CD4-positive, alpha-beta T cell (primary cell): ENCODE results near the gene NDUFAF3. TPM values are rescaled to one million over a fixed set of nuclear protein-coding genes. Genes with fewer than 3 reads are reported as not detected.
A peak's percentile ranks its signal among the peaks of the same experiment; 100 is the strongest.

Experiments used
- ATAC-seq: fragments of 200-7000 bp; cut with Tn5 transposase; one replicate; pipeline ENCODE4 v1.10.0; 2022; ENCODE audit warnings: mild to moderate bottlenecking; ENCODE audit not compliant: poor library complexity
- CTCF ChIA-PET: fragments of 350-600 bp; sonication (Branson Sonifier 250); formaldehyde crosslinking; loops from one replicate; lab custom pipeline; 2021; ENCODE audit warnings: antibody characterized with exemption, inconsistent platforms; lab: Charles Lee
- POLR2A ChIA-PET: fragments of 350-600 bp; sonication (Branson Sonifier 250); formaldehyde crosslinking; loops from one replicate; lab custom pipeline; 2021; ENCODE audit warnings: antibody characterized with exemption, inconsistent platforms; lab: Charles Lee
- DNase-seq, 14 experiments: peaks; one replicate each; pipeline ENCODE4 v3.0.0-alpha.2; 2013 to 2020; ENCODE audit warnings: mixed read lengths in 2 of 14
- H3K27ac ChIP-seq, 2 donors: one replicate each; pipeline versions ENCODE4 v1.5.1 to v1.7.0; 2013; ENCODE audit warnings: low read length in 2 of 2, low read depth in 1 of 2, mild to moderate bottlenecking in 1 of 2
- H3K27me3 ChIP-seq, 2 experiments: 1 replicate in 1 of 2; 2 replicates in 1 of 2; pipeline versions ENCODE4 v1.6.1 to v1.7.0; 2013; ENCODE audit warnings: low read length in 2 of 2, control low read depth in 1 of 2, mild to moderate bottlenecking in 1 of 2, moderate library complexity in 1 of 2; ENCODE audit not compliant: insufficient read depth in 2 of 2, control insufficient read depth in 1 of 2
- H3K36me3 ChIP-seq: one replicate; pipeline ENCODE4 v1.6.1; 2013; ENCODE audit warnings: low read length, control low read depth; ENCODE audit not compliant: insufficient read depth
- H3K4me1 ChIP-seq: one replicate; pipeline ENCODE4 v1.6.1; 2013; ENCODE audit warnings: low read length, control low read depth; ENCODE audit not compliant: insufficient read depth
- H3K4me3 ChIP-seq: one replicate; pipeline ENCODE4 v1.5.1; 2013; ENCODE audit warnings: mild to moderate bottlenecking, low read length, moderate library complexity
- H3K9me3 ChIP-seq, 2 experiments: 1 replicate in 1 of 2; 2 replicates in 1 of 2; pipeline versions ENCODE4 v1.6.1 to v1.7.0; 2013; ENCODE audit warnings: low read length in 2 of 2, mild to moderate bottlenecking in 2 of 2, control low read depth in 1 of 2, moderate library complexity in 1 of 2; ENCODE audit not compliant: control insufficient read depth in 1 of 2, insufficient read depth in 1 of 2
- H3K27ac Mint-ChIP-seq: one replicate; pipeline ENCODE4 v1.8.0; 2020; ENCODE audit warnings: mixed read lengths
- H3K27me3 Mint-ChIP-seq: one replicate; pipeline ENCODE4 v1.8.0; 2021; ENCODE audit warnings: mixed read lengths
- H3K36me3 Mint-ChIP-seq: one replicate; pipeline ENCODE4 v1.8.0; 2021; ENCODE audit warnings: low read depth, mixed read lengths
- H3K4me1 Mint-ChIP-seq: one replicate; pipeline ENCODE4 v1.8.0; 2021; ENCODE audit warnings: low read depth, mixed read lengths
- H3K4me3 Mint-ChIP-seq: one replicate; pipeline ENCODE4 v1.8.0; 2020; ENCODE audit warnings: mild to moderate bottlenecking, mixed read lengths
- H3K9me3 Mint-ChIP-seq: one replicate; pipeline ENCODE4 v1.8.0; 2020; ENCODE audit warnings: mixed read lengths
- intact Hi-C, 2 experiments: fragments of 100-400 bp; cut with DNase I in 1 of 2; cut with micrococcal nuclease in 1 of 2; formaldehyde crosslinking; loops; one replicate each; pipeline versions ENCODE4 v1.15.1 to v1.9.0; 2023 to 2025; cut with DNase I, micrococcal nuclease
- total RNA-seq, 174 experiments: library from RNA in 2 of 174; stranded (reverse) in 2 of 174; gene quantifications; one replicate each; pipeline ENCODE4 v1.2.3 and lab custom pipeline; 2021 to 2026
- TF ChIP-seq, protein P1 (sequence below): fragments of 200-600 bp; IDR thresholded peaks from one replicate; pipeline ENCODE4 v1.8.0; 2022; ENCODE audit warnings: antibody characterized with exemption, mild to moderate bottlenecking

NDUFAF3 gene
- total RNA-seq, 2 experiments from 2014 or later: 52.7 to 53.2 TPM

- H3K4me1 Mint-ChIP-seq: peaks cover 41% of the 10 kb centered on the region
- ATAC-seq (no peak), DNase-seq (no peak)
- H3K9me3 Mint-ChIP-seq: no peaks in the 10 kb centered on the region
- H3K36me3 ChIP-seq: peaks cover 72% of the 10 kb centered on the region
- H3K9me3 ChIP-seq: no peaks in the 10 kb centered on the region
- H3K27ac ChIP-seq: peak overlapping the region in 1 of 2 donors; percentile 32
- peaks cover 86% of the 10 kb centered on the region for H3K36me3 Mint-ChIP-seq
- H3K27ac Mint-ChIP-seq: peak overlapping the region; percentile 93
- no peak overlapping the region for H3K4me3 ChIP-seq
- no peaks in the 10 kb centered on the region for H3K27me3 ChIP-seq
- TF ChIP-seq, protein P1, sequence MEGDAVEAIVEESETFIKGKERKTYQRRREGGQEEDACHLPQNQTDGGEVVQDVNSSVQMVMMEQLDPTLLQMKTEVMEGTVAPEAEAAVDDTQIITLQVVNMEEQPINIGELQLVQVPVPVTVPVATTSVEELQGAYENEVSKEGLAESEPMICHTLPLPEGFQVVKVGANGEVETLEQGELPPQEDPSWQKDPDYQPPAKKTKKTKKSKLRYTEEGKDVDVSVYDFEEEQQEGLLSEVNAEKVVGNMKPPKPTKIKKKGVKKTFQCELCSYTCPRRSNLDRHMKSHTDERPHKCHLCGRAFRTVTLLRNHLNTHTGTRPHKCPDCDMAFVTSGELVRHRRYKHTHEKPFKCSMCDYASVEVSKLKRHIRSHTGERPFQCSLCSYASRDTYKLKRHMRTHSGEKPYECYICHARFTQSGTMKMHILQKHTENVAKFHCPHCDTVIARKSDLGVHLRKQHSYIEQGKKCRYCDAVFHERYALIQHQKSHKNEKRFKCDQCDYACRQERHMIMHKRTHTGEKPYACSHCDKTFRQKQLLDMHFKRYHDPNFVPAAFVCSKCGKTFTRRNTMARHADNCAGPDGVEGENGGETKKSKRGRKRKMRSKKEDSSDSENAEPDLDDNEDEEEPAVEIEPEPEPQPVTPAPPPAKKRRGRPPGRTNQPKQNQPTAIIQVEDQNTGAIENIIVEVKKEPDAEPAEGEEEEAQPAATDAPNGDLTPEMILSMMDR: no peak
- intact Hi-C loops: loop anchor here (2.0 to 10.0 kb wide), 4 partner anchors 39 to 907 kb away; partner anchors contain the start of genes APEH (in 1 of the 2) and IP6K2 (in 1 of the 2)
- ChIA-PET POLR2A (interaction anchor here (2.2 to 12.0 kb wide), 3 partner anchors 10 to 66 kb away, joined by 23 to 331 read pairs (median 42); partner anchors contain the start of genes DALRD3, QRICH1 and WDR6), CTCF (interaction anchor here (2.2 kb wide), 1 partner anchor 40 kb away, joined by 29 read pairs; no protein-coding TSS in a partner anchor)
- H3K4me1 ChIP-seq: peaks cover 47% of the 10 kb centered on the region
- peak overlapping the region; percentile 88 for H3K4me3 Mint-ChIP-seq
- H3K27me3 Mint-ChIP-seq: no peaks in the 10 kb centered on the region
These were observed 5.7 kb downstream of the NDUFAF3 start for GRCh38 chr3:49027634-49028033.

DNA sequence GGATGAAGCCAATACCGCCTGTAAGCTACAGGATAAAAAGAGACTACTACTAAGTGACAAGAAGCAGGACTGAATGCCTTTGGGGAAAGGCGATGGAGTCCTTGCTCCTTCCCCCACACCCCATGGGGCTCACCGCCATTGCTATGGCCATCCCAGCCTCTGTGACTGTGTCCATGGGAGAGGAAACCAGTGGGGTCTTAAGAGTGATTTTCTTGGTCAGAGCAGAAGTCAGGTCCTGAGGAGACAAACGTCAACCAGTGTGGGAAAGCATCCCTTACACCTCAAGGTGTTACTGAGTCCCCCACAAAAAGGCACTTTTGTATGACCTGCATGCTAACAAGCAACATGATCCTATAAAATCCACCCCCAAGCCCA lies 6.4 kb downstream of the NDUFAF3 start:
- peaks cover 86% of the 10 kb centered on the region for H3K36me3 Mint-ChIP-seq

More for the DNA sequence above, 6.4 kb downstream of the NDUFAF3 start:
- no peaks in the 10 kb centered on the region for H3K27me3 ChIP-seq
- H3K4me3 ChIP-seq: peak overlapping the region; percentile 82
- POLR2A ChIA-PET: interaction anchor here (0.8 to 2.3 kb wide), 9 partner anchors 8 to 312 kb away, joined by 3 to 60 read pairs (median 23); partner anchors contain the start of genes DALRD3, P4HTM, QARS1 and QRICH1
- CTCF ChIA-PET: interaction anchor here (1.6 to 2.2 kb wide), 3 partner anchors 38 to 66 kb away, joined by 8 to 29 read pairs (median 16); partner anchors contain the start of genes P4HTM and QRICH1
- H3K27ac ChIP-seq: peak overlapping the region; percentile 87 to 94
- H3K9me3 ChIP-seq: no peaks in the 10 kb centered on the region
- Mint-ChIP-seq H3K9me3 (no peaks in the 10 kb centered on the region), H3K4me1 (peaks cover 35% of the 10 kb centered on the region), H3K27ac (peak overlapping the region; percentile 93), H3K27me3 (no peaks in the 10 kb centered on the region), H3K4me3 (peak overlapping the region; percentile 88)
- H3K4me1 ChIP-seq: peaks cover 41% of the 10 kb centered on the region
- DNase-seq (no peak), ATAC-seq (no peak)
- peaks cover 74% of the 10 kb centered on the region for H3K36me3 ChIP-seq
- intact Hi-C loops: loop anchor here (2.0 to 10.0 kb wide), 4 partner anchors 39 to 907 kb away; partner anchors contain the start of genes APEH (in 1 of the 2) and IP6K2 (in 1 of the 2)
- TF ChIP-seq, protein P1: no peak
